ENCODE data around the gene DDIT4.
A peak's percentile ranks its signal among the peaks of the same experiment; 100 is the strongest.
"Not testable (repeated sequence)": the region's sequence is repeated elsewhere in the genome, so short reads cannot be mapped to it uniquely, and the experiment has no call there.

Gene DDIT4

GRCh38 chr10:72296829-72297280 lies 23.1 kb downstream of the DDIT4 start:
- DNase-seq (ENCODE audit: low spot score) = not testable (repeated sequence)

- DNase-seq (ENCODE audit: low spot score) = peak; percentile 94
Measured at GRCh38 chr10:72297281-72297804, 23.6 kb downstream of the DDIT4 start.

- DNase-seq (ENCODE audit: low spot score) = peak; percentile 92
Measured at GRCh38 chr10:72297805-72298591, 24.3 kb downstream of the DDIT4 start.

- no peak for DNase-seq (ENCODE audit: low spot score)
Measured at GRCh38 chr10:72298592-72299519, 25.1 kb downstream of the DDIT4 start.

GRCh38 chr10:72303424-72304128 lies 29.9 kb downstream of the DDIT4 start:
- DNase-seq (ENCODE audit: low spot score) = no peak

- DNase-seq (ENCODE audit: low spot score) = no peak
Measured at GRCh38 chr10:72306215-72306760, 32.6 kb downstream of the DDIT4 start.

GRCh38 chr10:72307711-72308110 lies 34.0 kb downstream of the DDIT4 start:
- not testable (repeated sequence) for DNase-seq (ENCODE audit: low spot score)

GRCh38 chr10:72308320-72308987 lies 34.7 kb downstream of the DDIT4 start:
- DNase-seq (ENCODE audit: low spot score) = no peak

- DNase-seq (ENCODE audit: low spot score) = no peak
Measured at GRCh38 chr10:72309290-72310240, 35.8 kb downstream of the DDIT4 start.

- no peak for DNase-seq (ENCODE audit: low spot score)
Measured at GRCh38 chr10:72310241-72310633, 36.5 kb downstream of the DDIT4 start.

- DNase-seq (ENCODE audit: low spot score) = no peak
Measured at GRCh38 chr10:72310636-72311035, 36.9 kb downstream of the DDIT4 start.

GRCh38 chr10:72311667-72312066 lies 37.9 kb downstream of the DDIT4 start:
- no peak for DNase-seq (ENCODE audit: low spot score)

- no peak for DNase-seq (ENCODE audit: low spot score)
Measured at GRCh38 chr10:72312865-72313391, 39.2 kb downstream of the DDIT4 start.

- no peak for DNase-seq (ENCODE audit: low spot score)
Measured at GRCh38 chr10:72314263-72314662, 40.5 kb downstream of the DDIT4 start.

- no peak for DNase-seq (ENCODE audit: low spot score)
Measured at GRCh38 chr10:72315054-72315453, 41.3 kb downstream of the DDIT4 start.

- no peak for DNase-seq (ENCODE audit: low spot score)
Measured at GRCh38 chr10:72315611-72316385, 42.1 kb downstream of the DDIT4 start.

GRCh38 chr10:72316386-72316700 lies 42.6 kb downstream of the DDIT4 start:
- DNase-seq (ENCODE audit: low spot score) = no peak

- DNase-seq (ENCODE audit: low spot score) = peak; percentile 55
Measured at GRCh38 chr10:72316748-72317435, 43.2 kb downstream of the DDIT4 start.

All from CD4-positive, alpha-beta T cell treated with Interleukin-2 at 100 ng/mL for 4 hours (primary cell).